GM21737 (cell line): ENCODE data around the gene ZFAND3.

ENCODE experiments used
- ATAC-seq: cut with Tn5 transposase; IDR thresholded peaks from one replicate; pipeline ENCODE4 v1.9.1; 2021; ENCODE audit warnings: mild to moderate bottlenecking, moderate library complexity; ENCODE audit not compliant: unreplicated experiment

The ZFAND3 gene

GRCh38 chr6:37819177-37819801 is at the start of gene ZFAND3:
ZFAND3 (plus strand) TSS chr6:37819727; CDS start chr6:37819946, 219 bp downstream.
- peak; percentile 75 for ATAC-seq

GRCh38 chr6:37774028-37774680 is 45.4 kb upstream of the ZFAND3 start:
- no peak for ATAC-seq

- ATAC-seq: no peak
Measured at GRCh38 chr6:37776566-37776965, 43.0 kb upstream of the ZFAND3 start.

GRCh38 chr6:37777272-37777834 is 42.2 kb upstream of the ZFAND3 start:
- ATAC-seq: no peak

GRCh38 chr6:37779111-37779800 is 40.3 kb upstream of the ZFAND3 start:
- ATAC-seq: no peak

- ATAC-seq: no peak
Measured at GRCh38 chr6:37779902-37780628, 39.5 kb upstream of the ZFAND3 start.

GRCh38 chr6:37781788-37782187 is 37.7 kb upstream of the ZFAND3 start:
- ATAC-seq: no peak

- ATAC-seq: no peak
Measured at GRCh38 chr6:37783025-37783855, 36.3 kb upstream of the ZFAND3 start.

- no peak for ATAC-seq
Measured at GRCh38 chr6:37783856-37784584, 35.5 kb upstream of the ZFAND3 start.

- ATAC-seq: no peak
Measured at GRCh38 chr6:37784585-37784967, 35.0 kb upstream of the ZFAND3 start.

GRCh38 chr6:37785002-37785662 is 34.4 kb upstream of the ZFAND3 start:
- no peak for ATAC-seq

GRCh38 chr6:37785663-37786270 is 33.8 kb upstream of the ZFAND3 start:
- no peak for ATAC-seq

- ATAC-seq: no peak
Measured at GRCh38 chr6:37787216-37787615, 32.3 kb upstream of the ZFAND3 start.

GRCh38 chr6:37788259-37788658 is 31.3 kb upstream of the ZFAND3 start:
- no peak for ATAC-seq

GRCh38 chr6:37791156-37791919 is 28.2 kb upstream of the ZFAND3 start:
- ATAC-seq: peak; percentile 91

- ATAC-seq: no peak
Measured at GRCh38 chr6:37792457-37793033, 27.0 kb upstream of the ZFAND3 start.

GRCh38 chr6:37793067-37793466 is 26.5 kb upstream of the ZFAND3 start:
- ATAC-seq: no peak

GRCh38 chr6:37794825-37795224 is 24.7 kb upstream of the ZFAND3 start:
- no peak for ATAC-seq
